GM12878 (cell line): ENCODE measurements around the gene MYL1.

Experiments
- BACH1 ChIP-seq: fragments of 450-650 bp; IDR thresholded peaks from 2 replicates; pipeline ENCODE4 v1.6.1; 2017; ENCODE audit warnings: mild to moderate bottlenecking, borderline replicate concordance
- ETV6 ChIP-seq, 2 experiments: fragments of 450-650 bp in 1 of 2; IDR thresholded peaks in 1 of 2; conservative IDR thresholded peaks in 1 of 2; 2 replicates each; pipeline ENCODE4 v1.6.1; 2014; ENCODE audit warnings: antibody characterized with exemption in 1 of 2, borderline replicate concordance in 1 of 2, low read depth in 1 of 2, mild to moderate bottlenecking in 1 of 2, moderate library complexity in 1 of 2
- IKZF2 ChIP-seq, 2 experiments: fragments of 450-650 bp; IDR thresholded peaks; 2 replicates each; pipeline ENCODE4 v1.6.1; 2017; ENCODE audit warnings: mild to moderate bottlenecking in 2 of 2, moderate library complexity in 2 of 2
- NFYB ChIP-seq: IDR thresholded peaks from 2 replicates; pipeline ENCODE4 v1.6.1; 2011; ENCODE audit warnings: low read depth, mild to moderate bottlenecking, low read length, improper control_type of control experiment, moderate library complexity; ENCODE audit not compliant: insufficient read depth
- NR2C2 ChIP-seq: IDR thresholded peaks from 2 replicates; pipeline ENCODE4 v1.6.1; 2011; ENCODE audit warnings: borderline replicate concordance, low read depth; ENCODE audit not compliant: control insufficient read depth, insufficient read length
- POLR2AphosphoS5 ChIP-seq: IDR thresholded peaks from 2 replicates; pipeline ENCODE4 v1.6.1; 2011; ENCODE audit warnings: mild to moderate bottlenecking, low read length, inconsistent platforms
- SREBF1 ChIP-seq: IDR thresholded peaks from 2 replicates; pipeline ENCODE4 v1.6.1; 2012; ENCODE audit warnings: mild to moderate bottlenecking, low read length
- ZNF622 ChIP-seq: fragments of 450-650 bp; IDR thresholded peaks from 2 replicates; pipeline ENCODE4 v1.6.1; 2017; ENCODE audit warnings: mild to moderate bottlenecking, inconsistent platforms
- TF ChIP-seq, protein P1 (sequence below): IDR thresholded peaks from 2 replicates; pipeline ENCODE4 v1.6.1; 2011; ENCODE audit warnings: low read depth, low read length, improper control_type of control experiment, borderline replicate concordance
- TF ChIP-seq, protein P2 (sequence below): IDR thresholded peaks from 2 replicates; pipeline ENCODE4 v1.6.1; 2011; ENCODE audit warnings: borderline replicate concordance, low read depth, mild to moderate bottlenecking, moderate library complexity, mixed read lengths, low read length; ENCODE audit not compliant: insufficient read depth; ENCODE audit errors: extremely low read length

DNA sequence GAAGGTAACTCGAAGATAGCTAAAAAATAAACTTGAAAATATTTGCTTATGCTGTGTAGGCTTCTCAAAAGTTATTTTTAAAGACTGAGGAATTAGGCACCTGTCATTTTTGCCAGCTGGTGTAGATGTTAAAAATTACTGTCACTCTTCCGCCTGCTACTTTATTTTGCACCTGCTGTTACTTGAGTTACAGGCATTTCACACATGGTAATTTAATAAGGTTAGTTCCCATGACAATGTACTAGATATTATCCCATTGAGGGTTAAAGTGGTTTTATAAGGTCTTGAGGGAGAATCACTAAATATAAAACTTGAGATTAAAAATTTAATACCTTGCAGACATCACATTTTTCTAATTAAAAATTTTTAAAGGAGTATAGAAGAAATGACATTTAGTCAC lies 26.6 kb downstream of the MYL1 start:
- TF ChIP-seq NFYB (no peak), ETV6 (conservative IDR thresholded peaks at IDR 0.05 in 1 of 2, IDR thresholded peaks at IDR 0.05 in 1 of 2; ENCODE audit: borderline replicate concordance in 1 of 2, low read depth in 1 of 2) (no peak), SREBF1 (no peak), NR2C2 (no peak), IKZF2 (IDR thresholded peaks at IDR 0.05) (no peak), ZNF622 (no peak), BACH1 (no peak), POLR2AphosphoS5 (no peak)
- TF ChIP-seq, protein P1, sequence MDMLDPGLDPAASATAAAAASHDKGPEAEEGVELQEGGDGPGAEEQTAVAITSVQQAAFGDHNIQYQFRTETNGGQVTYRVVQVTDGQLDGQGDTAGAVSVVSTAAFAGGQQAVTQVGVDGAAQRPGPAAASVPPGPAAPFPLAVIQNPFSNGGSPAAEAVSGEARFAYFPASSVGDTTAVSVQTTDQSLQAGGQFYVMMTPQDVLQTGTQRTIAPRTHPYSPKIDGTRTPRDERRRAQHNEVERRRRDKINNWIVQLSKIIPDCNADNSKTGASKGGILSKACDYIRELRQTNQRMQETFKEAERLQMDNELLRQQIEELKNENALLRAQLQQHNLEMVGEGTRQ = no peak
- TF ChIP-seq, protein P2, sequence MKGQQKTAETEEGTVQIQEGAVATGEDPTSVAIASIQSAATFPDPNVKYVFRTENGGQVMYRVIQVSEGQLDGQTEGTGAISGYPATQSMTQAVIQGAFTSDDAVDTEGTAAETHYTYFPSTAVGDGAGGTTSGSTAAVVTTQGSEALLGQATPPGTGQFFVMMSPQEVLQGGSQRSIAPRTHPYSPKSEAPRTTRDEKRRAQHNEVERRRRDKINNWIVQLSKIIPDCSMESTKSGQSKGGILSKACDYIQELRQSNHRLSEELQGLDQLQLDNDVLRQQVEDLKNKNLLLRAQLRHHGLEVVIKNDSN = no peak
